HepG2 (cell line): ENCODE data around the gene INO80E. TPM values are rescaled to one million over a fixed set of nuclear protein-coding genes. Genes with fewer than 3 reads are reported as not detected.

Experiments used
- CCDC6 ChIP-seq: sonication (generic); formaldehyde crosslinking; IDR thresholded peaks from 2 replicates; pipeline ENCODE4 v1.8.1; 2022; ENCODE audit warnings: mild to moderate bottlenecking, missing genetic modification reagents, moderate library complexity
- EP300 ChIP-seq, 3 experiments: sonication (generic) in 1 of 3; formaldehyde crosslinking in 1 of 3; IDR thresholded peaks; 2 replicates each; pipeline versions ENCODE4 v1.5.1 to v1.6.1; 2011 to 2020; ENCODE audit warnings: low read depth in 2 of 3, low read length in 2 of 3, borderline replicate concordance in 1 of 3, improper control_type of control experiment in 1 of 3, mild to moderate bottlenecking in 1 of 3, missing genetic modification reagents in 1 of 3, moderate library complexity in 1 of 3
- HDAC2 ChIP-seq: sonication (generic); formaldehyde crosslinking; IDR thresholded peaks from 2 replicates; pipeline ENCODE4 v1.4.0; 2020; ENCODE audit warnings: missing genetic modification reagents
- HNRNPLL ChIP-seq: fragments of 200-400 bp; formaldehyde crosslinking; IDR thresholded peaks from 2 replicates; pipeline ENCODE4 v1.6.1; 2017; ENCODE audit warnings: mild to moderate bottlenecking, low read depth, low read length; ENCODE audit not compliant: poor library complexity, severe bottlenecking
- HNRNPUL1 ChIP-seq: fragments of 200-400 bp; formaldehyde crosslinking; IDR thresholded peaks from 2 replicates; pipeline ENCODE4 v1.6.1; 2017; ENCODE audit warnings: low read depth, mild to moderate bottlenecking, low read length, moderate library complexity
- KAT2B ChIP-seq: fragments of 150-350 bp; IDR thresholded peaks from 2 replicates; pipeline ENCODE4 v1.6.1; 2014; ENCODE audit warnings: low read depth, low read length, borderline replicate concordance
- KDM6A ChIP-seq: IDR thresholded peaks from 2 replicates; pipeline ENCODE4 v1.6.1; 2016; ENCODE audit warnings: low read depth
- NR2F2 ChIP-seq: IDR thresholded peaks from 2 replicates; pipeline ENCODE4 v1.6.1; 2012; ENCODE audit warnings: low read depth, inconsistent platforms, borderline replicate concordance
- RAD21 ChIP-seq: fragments of 450-650 bp; formaldehyde crosslinking; IDR thresholded peaks from 2 replicates; pipeline ENCODE4 v1.5.0; 2020; ENCODE audit warnings: mild to moderate bottlenecking
- SYNCRIP ChIP-seq: fragments of 200-400 bp; formaldehyde crosslinking; IDR thresholded peaks from 2 replicates; pipeline ENCODE4 v1.6.1; 2018; ENCODE audit warnings: mild to moderate bottlenecking, low read depth, low read length; ENCODE audit not compliant: insufficient read depth
- TEAD2 ChIP-seq: sonication (generic); formaldehyde crosslinking; IDR thresholded peaks from 2 replicates; pipeline ENCODE4 v1.9.0; 2021; ENCODE audit warnings: missing genetic modification reagents
- U2AF2 ChIP-seq: fragments of 200-400 bp; formaldehyde crosslinking; IDR thresholded peaks from 2 replicates; pipeline ENCODE4 v1.6.1; 2017; ENCODE audit warnings: low read depth, mild to moderate bottlenecking, low read length
- ZNF136 ChIP-seq: sonication (generic); formaldehyde crosslinking; IDR thresholded peaks from 2 replicates; pipeline ENCODE4 v1.8.1; 2022; ENCODE audit warnings: low read depth, mild to moderate bottlenecking, moderate library complexity, missing genetic modification reagents
- ZNF569 ChIP-seq: sonication (generic); formaldehyde crosslinking; IDR thresholded peaks from 2 replicates; pipeline ENCODE4 v1.5.0; 2020; ENCODE audit warnings: mild to moderate bottlenecking, missing genetic modification reagents, moderate library complexity, borderline replicate concordance
- ZNF761 ChIP-seq: sonication (generic); formaldehyde crosslinking; conservative IDR thresholded peaks from 2 replicates; pipeline ENCODE4 v1.4.0; 2020; ENCODE audit warnings: mild to moderate bottlenecking, missing genetic modification reagents
- ZNF790 ChIP-seq: sonication (generic); formaldehyde crosslinking; IDR thresholded peaks from 2 replicates; pipeline ENCODE4 v1.8.0; 2022; ENCODE audit warnings: missing genetic modification reagents, mild to moderate bottlenecking, borderline replicate concordance
- polyA plus RNA-seq, 8 experiments: library from polyadenylated mRNA; depleted of rRNA in 3 of 8; stranded (reverse) in 7 of 8; unstranded in 1 of 8; fragments of >200 nt; fragmentation: Illumina TruSeq in 4 of 8; extraction: Trizol in 4 of 8; gene quantifications; 2 replicates each; pipeline versions ENCODE4 v1.2.1 to v1.2.3, GENCODE V29; 2011 to 2016; ENCODE audit warnings: low read depth in 4 of 8, missing spikeins in 1 of 8, mixed read lengths in 1 of 8; ENCODE audit not compliant: insufficient read depth in 1 of 8
- total RNA-seq, 5 experiments: library from RNA; depleted of rRNA; stranded (reverse); fragments of >200 nt; fragmentation: Illumina TruSeq; extraction: Trizol; gene quantifications; 2 replicates each; pipeline ENCODE4 v1.2.3, GENCODE V29; 2016; ENCODE audit warnings: low read depth in 1 of 5
- TF ChIP-seq, protein P1 (sequence below): sonication (generic); formaldehyde crosslinking; IDR thresholded peaks from 2 replicates; pipeline ENCODE4 v1.4.0; 2020; ENCODE audit warnings: missing genetic modification reagents
- TF ChIP-seq, protein P2 (sequence below): IDR thresholded peaks from 2 replicates; pipeline ENCODE4 v1.6.1; 2012; ENCODE audit warnings: inconsistent platforms
- TF ChIP-seq, protein P3 (sequence below): sonication (generic); formaldehyde crosslinking; IDR thresholded peaks from 2 replicates; pipeline ENCODE4 v1.4.0; 2020; ENCODE audit warnings: missing genetic modification reagents, borderline replicate concordance
- TF ChIP-seq, protein P4 (sequence below): sonication (generic); formaldehyde crosslinking; IDR thresholded peaks from 2 replicates; pipeline ENCODE4 v1.8.0; 2022; ENCODE audit warnings: mild to moderate bottlenecking, missing genetic modification reagents; ENCODE audit not compliant: insufficient replicate concordance

Gene INO80E
- total and polyA plus RNA-seq, 2 of the 13 experiments (the other 11 are each of a cell fraction or from before 2014, with no cell fraction given): 25.8 to 45.6 TPM

DNA sequence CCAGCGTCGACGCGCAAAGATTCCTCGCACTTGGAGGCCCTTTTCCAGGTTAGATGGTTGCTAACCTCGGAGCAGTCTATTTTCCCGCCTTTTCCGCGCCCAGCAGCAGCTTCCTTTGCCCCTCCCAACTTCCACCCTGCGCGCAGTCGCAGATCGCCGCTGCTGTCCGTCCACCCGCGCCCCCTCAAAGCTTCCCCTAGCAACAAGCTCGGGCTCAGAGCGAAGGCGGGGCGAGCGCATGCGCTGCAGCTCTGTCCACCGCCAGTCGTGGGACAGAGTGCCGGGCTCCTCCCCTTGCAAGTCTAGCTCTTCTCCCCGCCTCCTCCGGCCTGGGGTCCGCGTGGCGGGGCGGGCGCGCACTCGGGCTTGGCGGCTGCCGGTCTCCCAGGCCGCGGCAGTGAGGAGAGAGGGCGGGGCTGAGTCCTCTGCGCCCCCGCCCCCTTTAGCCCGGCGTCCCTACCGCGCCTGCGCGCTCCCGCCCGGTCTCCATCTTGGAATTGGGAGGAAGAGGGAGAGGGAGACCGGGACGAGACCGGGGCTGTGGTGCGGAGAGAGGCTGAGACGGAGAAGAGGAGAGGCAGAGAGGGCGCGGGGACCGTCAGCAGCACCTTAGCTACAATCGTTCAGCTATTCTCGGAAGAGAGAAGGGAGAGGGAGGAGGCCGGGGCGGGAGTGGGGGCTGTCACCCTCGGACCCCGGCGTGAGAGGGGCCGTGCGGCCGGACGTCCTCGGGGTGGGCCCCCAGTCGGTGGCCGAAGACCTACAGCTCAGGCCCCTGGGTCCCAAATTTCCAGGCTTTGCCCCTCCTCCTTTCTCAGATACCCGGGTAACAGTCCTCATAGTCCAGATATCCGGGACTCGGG lies 22.4 kb upstream of the INO80E start, which contains the start of gene TAOK2 (continued):
- TF ChIP-seq ZNF569 (CRISPR knock-in tag): no peak
- TF ChIP-seq ZNF761: peak; percentile 69
- peak in 1 of 2 experiments; percentile 65; a peak in 2 of 4 replicates for TF ChIP-seq EP300 (IDR thresholded peaks at IDR 0.05; ENCODE audit: low read depth in 2 of 2, low read length in 2 of 2)
- no peak for TF ChIP-seq EP300 (CRISPR knock-in tag; IDR thresholded peaks at IDR 0.05; ENCODE audit: borderline replicate concordance)
- TF ChIP-seq RAD21: peak; percentile 5
- TF ChIP-seq, protein P1, sequence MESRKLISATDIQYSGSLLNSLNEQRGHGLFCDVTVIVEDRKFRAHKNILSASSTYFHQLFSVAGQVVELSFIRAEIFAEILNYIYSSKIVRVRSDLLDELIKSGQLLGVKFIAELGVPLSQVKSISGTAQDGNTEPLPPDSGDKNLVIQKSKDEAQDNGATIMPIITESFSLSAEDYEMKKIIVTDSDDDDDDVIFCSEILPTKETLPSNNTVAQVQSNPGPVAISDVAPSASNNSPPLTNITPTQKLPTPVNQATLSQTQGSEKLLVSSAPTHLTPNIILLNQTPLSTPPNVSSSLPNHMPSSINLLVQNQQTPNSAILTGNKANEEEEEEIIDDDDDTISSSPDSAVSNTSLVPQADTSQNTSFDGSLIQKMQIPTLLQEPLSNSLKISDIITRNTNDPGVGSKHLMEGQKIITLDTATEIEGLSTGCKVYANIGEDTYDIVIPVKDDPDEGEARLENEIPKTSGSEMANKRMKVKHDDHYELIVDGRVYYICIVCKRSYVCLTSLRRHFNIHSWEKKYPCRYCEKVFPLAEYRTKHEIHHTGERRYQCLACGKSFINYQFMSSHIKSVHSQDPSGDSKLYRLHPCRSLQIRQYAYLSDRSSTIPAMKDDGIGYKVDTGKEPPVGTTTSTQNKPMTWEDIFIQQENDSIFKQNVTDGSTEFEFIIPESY: peak; percentile 65
- TF ChIP-seq, protein P2, sequence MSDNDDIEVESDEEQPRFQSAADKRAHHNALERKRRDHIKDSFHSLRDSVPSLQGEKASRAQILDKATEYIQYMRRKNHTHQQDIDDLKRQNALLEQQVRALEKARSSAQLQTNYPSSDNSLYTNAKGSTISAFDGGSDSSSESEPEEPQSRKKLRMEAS: peak; percentile 98
- TF ChIP-seq, protein P3, sequence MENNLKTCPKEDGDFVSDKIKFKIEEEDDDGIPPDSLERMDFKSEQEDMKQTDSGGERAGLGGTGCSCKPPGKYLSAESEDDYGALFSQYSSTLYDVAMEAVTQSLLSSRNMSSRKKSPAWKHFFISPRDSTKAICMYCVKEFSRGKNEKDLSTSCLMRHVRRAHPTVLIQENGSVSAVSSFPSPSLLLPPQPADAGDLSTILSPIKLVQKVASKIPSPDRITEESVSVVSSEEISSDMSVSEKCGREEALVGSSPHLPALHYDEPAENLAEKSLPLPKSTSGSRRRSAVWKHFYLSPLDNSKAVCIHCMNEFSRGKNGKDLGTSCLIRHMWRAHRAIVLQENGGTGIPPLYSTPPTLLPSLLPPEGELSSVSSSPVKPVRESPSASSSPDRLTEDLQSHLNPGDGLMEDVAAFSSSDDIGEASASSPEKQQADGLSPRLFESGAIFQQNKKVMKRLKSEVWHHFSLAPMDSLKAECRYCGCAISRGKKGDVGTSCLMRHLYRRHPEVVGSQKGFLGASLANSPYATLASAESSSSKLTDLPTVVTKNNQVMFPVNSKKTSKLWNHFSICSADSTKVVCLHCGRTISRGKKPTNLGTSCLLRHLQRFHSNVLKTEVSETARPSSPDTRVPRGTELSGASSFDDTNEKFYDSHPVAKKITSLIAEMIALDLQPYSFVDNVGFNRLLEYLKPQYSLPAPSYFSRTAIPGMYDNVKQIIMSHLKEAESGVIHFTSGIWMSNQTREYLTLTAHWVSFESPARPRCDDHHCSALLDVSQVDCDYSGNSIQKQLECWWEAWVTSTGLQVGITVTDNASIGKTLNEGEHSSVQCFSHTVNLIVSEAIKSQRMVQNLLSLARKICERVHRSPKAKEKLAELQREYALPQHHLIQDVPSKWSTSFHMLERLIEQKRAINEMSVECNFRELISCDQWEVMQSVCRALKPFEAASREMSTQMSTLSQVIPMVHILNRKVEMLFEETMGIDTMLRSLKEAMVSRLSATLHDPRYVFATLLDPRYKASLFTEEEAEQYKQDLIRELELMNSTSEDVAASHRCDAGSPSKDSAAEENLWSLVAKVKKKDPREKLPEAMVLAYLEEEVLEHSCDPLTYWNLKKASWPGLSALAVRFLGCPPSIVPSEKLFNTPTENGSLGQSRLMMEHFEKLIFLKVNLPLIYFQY (CRISPR knock-in tag): no peak
- TF ChIP-seq ZNF136 (CRISPR knock-in tag): 0 out of 2 replicates have a peak, but pooled peaks have one; percentile 24
- TF ChIP-seq KDM6A (CRISPR knock-in tag): peak; percentile 16; the same call in 1 of the 2 replicates
- peak; percentile 98 for TF ChIP-seq CCDC6 (CRISPR knock-in tag)
- TF ChIP-seq, protein P4, sequence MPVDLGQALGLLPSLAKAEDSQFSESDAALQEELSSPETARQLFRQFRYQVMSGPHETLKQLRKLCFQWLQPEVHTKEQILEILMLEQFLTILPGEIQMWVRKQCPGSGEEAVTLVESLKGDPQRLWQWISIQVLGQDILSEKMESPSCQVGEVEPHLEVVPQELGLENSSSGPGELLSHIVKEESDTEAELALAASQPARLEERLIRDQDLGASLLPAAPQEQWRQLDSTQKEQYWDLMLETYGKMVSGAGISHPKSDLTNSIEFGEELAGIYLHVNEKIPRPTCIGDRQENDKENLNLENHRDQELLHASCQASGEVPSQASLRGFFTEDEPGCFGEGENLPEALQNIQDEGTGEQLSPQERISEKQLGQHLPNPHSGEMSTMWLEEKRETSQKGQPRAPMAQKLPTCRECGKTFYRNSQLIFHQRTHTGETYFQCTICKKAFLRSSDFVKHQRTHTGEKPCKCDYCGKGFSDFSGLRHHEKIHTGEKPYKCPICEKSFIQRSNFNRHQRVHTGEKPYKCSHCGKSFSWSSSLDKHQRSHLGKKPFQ: peak; percentile 83
- no peak for TF ChIP-seq U2AF2
- 0 out of 2 replicates have a peak, but pooled peaks have one; percentile 71 for TF ChIP-seq TEAD2 (CRISPR knock-in tag)
- peak; percentile 80; the same call in 1 of the 2 replicates for TF ChIP-seq ZNF790
- TF ChIP-seq KAT2B: no peak
- no peak for TF ChIP-seq SYNCRIP
- no peak for TF ChIP-seq NR2F2
- TF ChIP-seq HDAC2 (CRISPR knock-in tag): peak; percentile 47
- no peak for TF ChIP-seq HNRNPUL1
- TF ChIP-seq HNRNPLL: peak; percentile 66
